Neural crest cell (in vitro differentiated cells): Measurements from ENCODE around the gene FEZF1. TPM values are rescaled to one million over a fixed set of nuclear protein-coding genes. Genes with fewer than 3 reads are reported as not detected.

Source experiments
- DNase-seq: peaks from one replicate; pipeline ENCODE4 v3.0.0; 2021; ENCODE audit warnings: low read depth, mixed read lengths, low spot score
- H3K27ac Mint-ChIP-seq: one replicate; pipeline ENCODE4 v1.8.0; 2021; ENCODE audit warnings: mild to moderate bottlenecking, mixed read lengths; ENCODE audit not compliant: unreplicated experiment
- H3K27me3 Mint-ChIP-seq: 2 replicates; pipeline ENCODE4 v1.8.0; 2021; ENCODE audit warnings: low read depth, mild to moderate bottlenecking, mixed read lengths
- H3K36me3 Mint-ChIP-seq: 2 replicates; pipeline ENCODE4 v1.8.0; 2021; ENCODE audit warnings: low read depth, mild to moderate bottlenecking, mixed read lengths
- H3K4me1 Mint-ChIP-seq: 2 replicates; pipeline ENCODE4 v1.8.0; 2021; ENCODE audit warnings: mixed read lengths
- H3K4me3 Mint-ChIP-seq: one replicate; pipeline ENCODE4 v1.8.0; 2021; ENCODE audit warnings: mild to moderate bottlenecking, mixed read lengths
- H3K9me3 Mint-ChIP-seq: 2 replicates; pipeline ENCODE4 v1.8.0; 2021; ENCODE audit warnings: mixed read lengths
- CTCF ChIP-seq: fragments of 200-600 bp; sonication (generic); conservative IDR thresholded peaks from 2 replicates; pipeline ENCODE4 v1.5.0; 2021; ENCODE audit warnings: antibody characterized with exemption, mild to moderate bottlenecking
- total RNA-seq: library from RNA; stranded (reverse); gene quantifications from 2 replicates; pipeline ENCODE4 v1.2.1, GENCODE V29; 2021

FEZF1 gene
- total RNA-seq, 1 donor from 2014 or later, result not detected

- Mint-ChIP-seq H3K4me3 (no peak overlapping the region), H3K9me3 (no peaks in the 10 kb centered on the region), H3K27ac (no peak overlapping the region), H3K4me1 (no peaks in the 10 kb centered on the region), H3K36me3 (no peaks in the 10 kb centered on the region), H3K27me3 (peaks cover 27% of the 10 kb centered on the region)
- no peak for DNase-seq
- no peak for TF ChIP-seq CTCF
These were observed 49.1 kb downstream of the FEZF1 start for GRCh38 chr7:122255454-122255853.

Other genes starting within 250 kb of the FEZF1 start
- 82.0 and 84.4 TPM in 2 replicates for gene AASS, start 160.5 kb downstream of the FEZF1 start, total RNA-seq